Astrocyte of the cerebellum (primary cell): Measurements from ENCODE around the gene FSD1L.
A peak's percentile ranks its signal among the peaks of the same experiment; 100 is the strongest.

Source experiments
- DNase-seq: peaks from one replicate; pipeline ENCODE4 v3.0.0-alpha.2; 2011; ENCODE audit warnings: low read depth
- H3K4me3 ChIP-seq: 2 replicates; pipeline ENCODE4 v1.5.1; 2011; ENCODE audit warnings: mild to moderate bottlenecking, low read depth, low read length, moderate library complexity
- CTCF ChIP-seq: IDR thresholded peaks from 2 replicates; pipeline ENCODE4 v1.5.1; 2012; ENCODE audit warnings: low read length, low read depth, moderate library complexity, mild to moderate bottlenecking; ENCODE audit errors: missing control alignments
- in situ Hi-C: cut with HindIII; loops from 2 replicates; pipeline ENCODE4 v1.10.0; 2017; ENCODE audit warnings: low sequenced_read_pairs

Gene FSD1L

GRCh38 chr9:105443121-105443520 lies 4.7 kb upstream of the FSD1L start:
- TF ChIP-seq CTCF = no peak
- no peak for DNase-seq
- H3K4me3 ChIP-seq = no peak overlapping the region
- in situ Hi-C loops = no loop called here

GRCh38 chr9:105444130-105444529 lies 3.7 kb upstream of the FSD1L start:
- in situ Hi-C loops = no loop called here
- no peak for DNase-seq
- no peak overlapping the region for H3K4me3 ChIP-seq
- TF ChIP-seq CTCF = no peak

- TF ChIP-seq CTCF = no peak
- in situ Hi-C loops = no loop called here
Measured at GRCh38 chr9:105445203-105445881, 2.5 kb upstream of the FSD1L start.

GRCh38 chr9:105447386-105447813 lies 434 bp upstream of the FSD1L start:
- DNase-seq = no peak
- in situ Hi-C loops = no loop called here
- no peak for TF ChIP-seq CTCF
- H3K4me3 ChIP-seq = peak overlapping the region; percentile 81

More at GRCh38 chr9:105445203-105445881, 2.5 kb upstream of the FSD1L start:
- no peak for DNase-seq
- H3K4me3 ChIP-seq = no peak overlapping the region

GRCh38 chr9:105449081-105449480 lies 1.2 kb downstream of the FSD1L start:
- in situ Hi-C loops = no loop called here
- no peak for DNase-seq
- TF ChIP-seq CTCF = no peak
- peak overlapping the region; percentile 81 for H3K4me3 ChIP-seq

GRCh38 chr9:105452185-105452584 lies 4.4 kb downstream of the FSD1L start:
- no peak for TF ChIP-seq CTCF
- in situ Hi-C loops = no loop called here
- DNase-seq = no peak
- no peak overlapping the region for H3K4me3 ChIP-seq
